ENCODE measurements around the gene SERGEF. TPM values are rescaled to one million over a fixed set of nuclear protein-coding genes. Genes with fewer than 3 reads are reported as not detected.

Gene SERGEF
- total and polyA plus RNA-seq, 2 of the 13 experiments (the other 11 are each of a cell fraction or from before 2014, with no cell fraction given), result 54.5 to 114 TPM

- TF ChIP-seq CSRNP2 (CRISPR knock-in tag; conservative IDR thresholded peaks at IDR 0.05; ENCODE audit: low read depth), result no peak
- TF ChIP-seq XRCC5 (optimal IDR thresholded peaks at IDR 0.05; ENCODE audit: low read length), result peak; percentile 62
- no peak for TF ChIP-seq REL (CRISPR knock-in tag; conservative IDR thresholded peaks at IDR 0.05)
- TF ChIP-seq ZNF501 (CRISPR knock-in tag; IDR thresholded peaks at IDR 0.05), result no peak
- no peak for TF ChIP-seq YEATS2 (CRISPR knock-in tag; IDR thresholded peaks at IDR 0.05; ENCODE audit: borderline replicate concordance)
- TF ChIP-seq LRRFIP1 (CRISPR knock-in tag; conservative IDR thresholded peaks at IDR 0.05), result no peak
- TF ChIP-seq HDAC1 (CRISPR knock-in tag; IDR thresholded peaks at IDR 0.05), result 0 out of 2 replicates have a peak, but pooled peaks have one; percentile 31
- no peak for TF ChIP-seq NFIB (CRISPR knock-in tag; IDR thresholded peaks at IDR 0.05; ENCODE audit: borderline replicate concordance)
- no peak for TF ChIP-seq SP2 (CRISPR knock-in tag; IDR thresholded peaks at IDR 0.05)
- TF ChIP-seq PLRG1 (conservative IDR thresholded peaks at IDR 0.05), result no peak
- TF ChIP-seq POLR2G (IDR thresholded peaks at IDR 0.05; ENCODE audit: low read depth, low read length), result no peak
- TF ChIP-seq RERE (CRISPR knock-in tag; IDR thresholded peaks at IDR 0.05; ENCODE audit: low read depth), result no peak
- TF ChIP-seq PATZ1 (CRISPR knock-in tag; IDR thresholded peaks at IDR 0.05), result 0 out of 2 replicates have a peak, but pooled peaks have one; percentile 9
- TF ChIP-seq LCORL (IDR thresholded peaks at IDR 0.05), result no peak
- TF ChIP-seq LCORL (CRISPR knock-in tag; IDR thresholded peaks at IDR 0.05), result 0 out of 2 replicates have a peak, but pooled peaks have one; percentile 18
- TF ChIP-seq SETDB1 (CRISPR knock-in tag; IDR thresholded peaks at IDR 0.05; ENCODE audit: borderline replicate concordance), result no peak
- no peak for TF ChIP-seq ZNF232 (CRISPR knock-in tag; IDR thresholded peaks at IDR 0.05; ENCODE audit: borderline replicate concordance)
- no peak for TF ChIP-seq TGIF2 (CRISPR knock-in tag; IDR thresholded peaks at IDR 0.05)
- no peak for TF ChIP-seq ZNF3 (CRISPR knock-in tag; IDR thresholded peaks at IDR 0.05)
Measured at GRCh38 chr11:17978553-17979287, 34.1 kb downstream of the SERGEF start (continued).
